HG03565 (cell line): ENCODE results near the gene BARX1.

Experiments
- ATAC-seq: cut with Tn5 transposase; IDR thresholded peaks from one replicate; pipeline ENCODE4 v1.9.1; 2021; ENCODE audit warnings: mild to moderate bottlenecking, moderate library complexity; ENCODE audit not compliant: unreplicated experiment

BARX1 gene

GRCh38 chr9:93929231-93929630 lies 25.9 kb downstream of the BARX1 start:
- ATAC-seq: no peak

- no peak for ATAC-seq
These were observed 32.6 kb downstream of the BARX1 start for GRCh38 chr9:93922535-93922934.

GRCh38 chr9:93920131-93920800 lies 34.9 kb downstream of the BARX1 start:
- ATAC-seq: no peak

GRCh38 chr9:93918061-93918460 lies 37.1 kb downstream of the BARX1 start:
- no peak for ATAC-seq

- no peak for ATAC-seq
These were observed 37.9 kb downstream of the BARX1 start for GRCh38 chr9:93917121-93917853.

GRCh38 chr9:93916358-93916757 lies 38.8 kb downstream of the BARX1 start:
- ATAC-seq: no peak

- no peak for ATAC-seq
These were observed 43.2 kb downstream of the BARX1 start for GRCh38 chr9:93911801-93912554.

GRCh38 chr9:93911136-93911745 lies 43.9 kb downstream of the BARX1 start:
- ATAC-seq: no peak

GRCh38 chr9:93910598-93910997 lies 44.6 kb downstream of the BARX1 start:
- ATAC-seq: no peak

GRCh38 chr9:93910196-93910595 lies 45.0 kb downstream of the BARX1 start:
- ATAC-seq: no peak

GRCh38 chr9:93909242-93909616 lies 45.9 kb downstream of the BARX1 start:
- ATAC-seq: no peak

- no peak for ATAC-seq
These were observed 46.4 kb downstream of the BARX1 start for GRCh38 chr9:93908591-93909241.

GRCh38 chr9:93907551-93908199 lies 47.5 kb downstream of the BARX1 start:
- ATAC-seq: no peak

- no peak for ATAC-seq
These were observed 48.8 kb downstream of the BARX1 start for GRCh38 chr9:93906195-93906880.

- ATAC-seq: no peak
These were observed 49.6 kb downstream of the BARX1 start for GRCh38 chr9:93905473-93906133.

GRCh38 chr9:93904649-93905472 lies 50.3 kb downstream of the BARX1 start:
- ATAC-seq: no peak

GRCh38 chr9:93903886-93904648 lies 51.1 kb downstream of the BARX1 start:
- no peak for ATAC-seq
